Skeletal muscle cell (primary cell): ENCODE data around the gene MYRFL.
A peak's percentile ranks its signal among the peaks of the same experiment; 100 is the strongest.
"Not testable (repeated sequence)": the region's sequence is repeated elsewhere in the genome, so short reads cannot be mapped to it uniquely, and the experiment has no call there.

Experiments used
- DNase-seq: peaks from one replicate; pipeline ENCODE4 v3.0.0-alpha.2; 2010; ENCODE audit warnings: low read depth
- H3K4me3 ChIP-seq: 2 replicates; pipeline ENCODE4 v1.5.1; 2011; ENCODE audit warnings: low read depth, mild to moderate bottlenecking, control low read depth, low read length, moderate library complexity

MYRFL gene

GRCh38 chr12:69966409-69966808, 141.4 kb downstream of the MYRFL start:
- no peak overlapping the region for H3K4me3 ChIP-seq
- peak; percentile 68 for DNase-seq

- no peak overlapping the region for H3K4me3 ChIP-seq
- DNase-seq = no peak
Measured at GRCh38 chr12:69966839-69967238, 141.8 kb downstream of the MYRFL start.

GRCh38 chr12:69969011-69969410, 144.0 kb downstream of the MYRFL start:
- DNase-seq = no peak
- no peak overlapping the region for H3K4me3 ChIP-seq

- DNase-seq = no peak
- no peak overlapping the region for H3K4me3 ChIP-seq
Measured at GRCh38 chr12:69972136-69972535, 147.1 kb downstream of the MYRFL start.

- DNase-seq = no peak
- H3K4me3 ChIP-seq = no peak overlapping the region
Measured at GRCh38 chr12:69978020-69978419, 153.0 kb downstream of the MYRFL start.

- DNase-seq = no peak
- H3K4me3 ChIP-seq = no peak overlapping the region
Measured at GRCh38 chr12:69981881-69982475, 157.0 kb downstream of the MYRFL start.

- no peak for DNase-seq
- H3K4me3 ChIP-seq = no peak overlapping the region
Measured at GRCh38 chr12:69984241-69984640, 159.2 kb downstream of the MYRFL start.

- H3K4me3 ChIP-seq = no peak overlapping the region
- DNase-seq = no peak
Measured at GRCh38 chr12:69985656-69986055, 160.6 kb downstream of the MYRFL start.

- DNase-seq = no peak
- no peak overlapping the region for H3K4me3 ChIP-seq
Measured at GRCh38 chr12:69986114-69986513, 161.1 kb downstream of the MYRFL start.

- no peak overlapping the region for H3K4me3 ChIP-seq
- peak; percentile 92 for DNase-seq
Measured at GRCh38 chr12:69987579-69988091, 162.6 kb downstream of the MYRFL start.

- peak overlapping the region; percentile 17 for H3K4me3 ChIP-seq
- DNase-seq = peak; percentile 87
Measured at GRCh38 chr12:69988481-69989321, 163.7 kb downstream of the MYRFL start.

- no peak for DNase-seq
- H3K4me3 ChIP-seq = no peak overlapping the region
Measured at GRCh38 chr12:69991690-69992288, 166.8 kb downstream of the MYRFL start.

GRCh38 chr12:69993433-69993832, 168.4 kb downstream of the MYRFL start:
- DNase-seq = no peak
- no peak overlapping the region for H3K4me3 ChIP-seq

GRCh38 chr12:69994086-69994485, 169.1 kb downstream of the MYRFL start:
- not testable (repeated sequence) for H3K4me3 ChIP-seq, DNase-seq

- no peak overlapping the region for H3K4me3 ChIP-seq
- DNase-seq = no peak
Measured at GRCh38 chr12:69994724-69995173, 169.7 kb downstream of the MYRFL start.

- no peak overlapping the region for H3K4me3 ChIP-seq
- no peak for DNase-seq
Measured at GRCh38 chr12:69996241-69996640, 171.2 kb downstream of the MYRFL start.

- DNase-seq = no peak
- no peak overlapping the region for H3K4me3 ChIP-seq
Measured at GRCh38 chr12:69996722-69997121, 171.7 kb downstream of the MYRFL start.

GRCh38 chr12:69998011-69998410, 173.0 kb downstream of the MYRFL start:
- no peak for DNase-seq
- H3K4me3 ChIP-seq = no peak overlapping the region

GRCh38 chr12:69998922-69999321, 173.9 kb downstream of the MYRFL start:
- no peak for DNase-seq
- no peak overlapping the region for H3K4me3 ChIP-seq

GRCh38 chr12:69999561-69999960, 174.5 kb downstream of the MYRFL start:
- DNase-seq = no peak
- no peak overlapping the region for H3K4me3 ChIP-seq
